K562 (cell line): Measurements from ENCODE around the gene ZNF8. TPM values are rescaled to one million over a fixed set of nuclear protein-coding genes. Genes with fewer than 3 reads are reported as not detected.
A peak's percentile ranks its signal among the peaks of the same experiment; 100 is the strongest.

Source experiments
- ARID2 ChIP-seq: fragments of 450-650 bp; IDR thresholded peaks from 2 replicates; pipeline ENCODE4 v1.6.1; 2017; ENCODE audit warnings: antibody characterized with exemption, mild to moderate bottlenecking
- EGR1 ChIP-seq: fragments of 450-650 bp; conservative IDR thresholded peaks from 2 replicates; pipeline ENCODE4 v1.6.1; 2017; ENCODE audit warnings: mild to moderate bottlenecking
- EHMT2 ChIP-seq: fragments of 450-650 bp; IDR thresholded peaks from 2 replicates; pipeline ENCODE4 v1.6.1; 2018; ENCODE audit warnings: antibody characterized with exemption
- HMG20A ChIP-seq: fragments of 450-650 bp; formaldehyde crosslinking; conservative IDR thresholded peaks from 2 replicates; pipeline ENCODE4 v1.4.0; 2020; ENCODE audit warnings: mild to moderate bottlenecking, mixed read lengths
- HSF4 ChIP-seq: fragments of 250-450 bp; sonication (Bioruptor Pico); IDR thresholded peaks from 2 replicates; pipeline ENCODE4 v2.1.2; 2022; ENCODE audit warnings: mild to moderate bottlenecking, moderate library complexity, borderline replicate concordance
- MYC ChIP-seq, 2 experiments: fragments of 250-450 bp in 1 of 2; sonication (Bioruptor Pico) in 1 of 2; IDR thresholded peaks; 2 replicates each; pipeline versions ENCODE4 v1.5.1 to v1.6.1; 2012 to 2021; ENCODE audit warnings: low read depth in 2 of 2, borderline replicate concordance in 1 of 2, improper control_type of control experiment in 1 of 2, low read length in 1 of 2, mild to moderate bottlenecking in 1 of 2, moderate library complexity in 1 of 2
- NR2C2 ChIP-seq, 2 experiments: fragments of 200-800 bp in 1 of 2; sonication (Bioruptor generic) in 1 of 2; sonication (generic) in 1 of 2; formaldehyde crosslinking in 1 of 2; IDR thresholded peaks; 2 replicates each; pipeline versions ENCODE4 v1.6.1 to v1.8.0; 2016 to 2022; ENCODE audit warnings: mild to moderate bottlenecking in 1 of 2, missing compliant biosample characterization in 1 of 2, missing genetic modification characterization in 1 of 2, missing genetic modification reagents in 1 of 2
- NR3C1 ChIP-seq: sonication (generic); formaldehyde crosslinking; IDR thresholded peaks from 2 replicates; pipeline ENCODE4 v1.8.1; 2022; ENCODE audit warnings: missing genetic modification reagents
- SRSF7 ChIP-seq: fragments of 200-400 bp; formaldehyde crosslinking; optimal IDR thresholded peaks from 2 replicates; pipeline ENCODE3; 2017; ENCODE audit warnings: mild to moderate bottlenecking, low read depth, low read length
- TAF1 ChIP-seq: IDR thresholded peaks from 2 replicates; pipeline ENCODE4 v1.6.1; 2011; ENCODE audit warnings: mild to moderate bottlenecking, low read length, moderate library complexity; ENCODE audit not compliant: insufficient read depth, control insufficient read depth, severe bottlenecking; ENCODE audit errors: extremely low read depth
- TEAD4 ChIP-seq, 2 experiments: sonication (generic) in 1 of 2; formaldehyde crosslinking in 1 of 2; IDR thresholded peaks; 2 replicates each; pipeline versions ENCODE4 v1.6.1 to v1.8.0; 2012 to 2022; ENCODE audit warnings: borderline replicate concordance in 1 of 2, inconsistent platforms in 1 of 2, low read length in 1 of 2, mild to moderate bottlenecking in 1 of 2, missing genetic modification reagents in 1 of 2
- U2AF2 ChIP-seq: fragments of 200-400 bp; formaldehyde crosslinking; optimal IDR thresholded peaks from 2 replicates; pipeline ENCODE3; 2017; ENCODE audit warnings: low read depth, mild to moderate bottlenecking, low read length
- ZNF695 ChIP-seq: fragments of 450-650 bp; formaldehyde crosslinking; IDR thresholded peaks from 2 replicates; pipeline ENCODE4 v1.4.0; 2020; ENCODE audit warnings: mild to moderate bottlenecking, moderate library complexity
- polyA plus RNA-seq, 8 experiments: library from polyadenylated mRNA; depleted of rRNA in 4 of 8; stranded (reverse) in 5 of 8; unstranded in 3 of 8; fragments of >200 nt; fragmentation: Nextera tagmentation in 2 of 8; fragmentation: Illumina TruSeq in 1 of 8; extraction: Ambion mirVana in 2 of 8; extraction: Trizol in 1 of 8; gene quantifications; 2 replicates each; pipeline versions ENCODE4 v1.2.1 to v1.2.3, GENCODE V29; 2011 to 2014; ENCODE audit warnings: inconsistent platforms in 1 of 8, missing spikeins in 1 of 8
- total RNA-seq, 7 experiments: library from RNA; depleted of rRNA in 6 of 7; stranded (reverse); fragments of >200 nt in 6 of 7; fragmentation: Illumina TruSeq in 2 of 7; extraction: Trizol in 2 of 7; gene quantifications; 2 replicates each; pipeline versions ENCODE4 v1.2.1 to v1.2.3, GENCODE V29; 2011 to 2021; ENCODE audit warnings: low replicate concordance in 1 of 7
- TF ChIP-seq, protein P1 (sequence below): fragments of 450-650 bp; formaldehyde crosslinking; IDR thresholded peaks from 2 replicates; pipeline ENCODE4 v1.4.0; 2020; ENCODE audit warnings: mild to moderate bottlenecking
- TF ChIP-seq, protein P2 (sequence below): sonication (generic); formaldehyde crosslinking; IDR thresholded peaks from 2 replicates; pipeline ENCODE4 v1.8.1; 2022; ENCODE audit warnings: missing genetic modification reagents
- TF ChIP-seq, protein P3 (sequence below): fragments of 250-450 bp; sonication (Bioruptor Pico); IDR thresholded peaks from 2 replicates; pipeline ENCODE4 v1.5.0; 2020; ENCODE audit warnings: mild to moderate bottlenecking

Gene ZNF8
- total and polyA plus RNA-seq, 9 of the 15 experiments (the other 6 are each of a cell fraction or from before 2014, with no cell fraction given): 0.71 to 7.7 (median 4.7) TPM

DNA sequence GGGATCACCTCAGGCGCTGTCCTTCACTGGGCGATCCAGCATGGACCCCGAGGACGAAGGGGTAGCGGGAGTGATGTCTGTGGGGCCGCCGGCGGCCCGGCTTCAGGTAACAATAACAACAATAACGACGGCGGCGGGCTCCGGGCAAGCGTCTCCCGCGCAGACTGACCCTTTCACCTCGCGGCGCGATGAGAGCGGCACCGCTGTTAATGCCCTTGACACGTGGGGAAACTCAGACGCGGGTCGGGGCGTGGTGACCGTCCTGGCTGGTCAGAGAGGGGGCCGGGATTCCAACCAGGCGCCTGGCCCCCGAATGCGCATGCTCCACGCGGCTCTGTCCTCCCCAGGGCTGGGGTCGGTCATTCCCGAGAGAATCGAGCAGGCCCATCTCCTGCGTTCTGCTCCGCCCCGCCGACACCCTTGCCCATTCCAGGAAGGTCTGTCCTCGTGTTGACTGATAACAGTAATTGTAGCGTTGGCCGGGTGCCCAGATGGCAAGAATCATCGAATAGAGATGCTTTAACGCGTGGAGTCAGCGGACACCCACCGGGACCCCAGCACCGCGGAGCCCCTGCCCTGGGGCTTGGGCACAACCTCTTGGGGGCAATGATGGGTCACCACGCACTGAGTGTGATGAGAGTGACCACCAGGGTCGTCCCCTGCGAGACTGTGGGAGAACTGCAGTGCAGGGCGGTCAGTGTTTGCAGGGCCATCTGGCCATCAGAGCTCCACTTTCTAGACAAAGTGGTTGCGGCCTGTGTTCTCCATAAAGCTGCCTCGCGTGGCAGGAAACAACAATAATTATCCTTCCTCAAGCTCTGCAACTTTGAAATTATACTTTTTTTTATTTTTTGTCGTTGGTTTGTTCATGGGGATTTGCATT lies 528 bp downstream of the ZNF8 start (continued):
- TF ChIP-seq, protein P1, sequence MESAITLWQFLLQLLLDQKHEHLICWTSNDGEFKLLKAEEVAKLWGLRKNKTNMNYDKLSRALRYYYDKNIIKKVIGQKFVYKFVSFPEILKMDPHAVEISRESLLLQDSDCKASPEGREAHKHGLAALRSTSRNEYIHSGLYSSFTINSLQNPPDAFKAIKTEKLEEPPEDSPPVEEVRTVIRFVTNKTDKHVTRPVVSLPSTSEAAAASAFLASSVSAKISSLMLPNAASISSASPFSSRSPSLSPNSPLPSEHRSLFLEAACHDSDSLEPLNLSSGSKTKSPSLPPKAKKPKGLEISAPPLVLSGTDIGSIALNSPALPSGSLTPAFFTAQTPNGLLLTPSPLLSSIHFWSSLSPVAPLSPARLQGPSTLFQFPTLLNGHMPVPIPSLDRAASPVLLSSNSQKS (CRISPR knock-in tag): no peak
- TF ChIP-seq HMG20A (CRISPR knock-in tag): no peak
- TF ChIP-seq MYC (IDR thresholded peaks at IDR 0.05; ENCODE audit: low read depth, low read length): peak; percentile 59; the same call in 1 of the 2 replicates
- peak; percentile 90 for TF ChIP-seq MYC (CRISPR knock-in tag; IDR thresholded peaks at IDR 0.05; ENCODE audit: borderline replicate concordance, low read depth)
- no peak for TF ChIP-seq ZNF695 (CRISPR knock-in tag)
- TF ChIP-seq U2AF2: no peak
- no peak for TF ChIP-seq ARID2
- TF ChIP-seq EGR1: no peak
- no peak for TF ChIP-seq SRSF7
- TF ChIP-seq, protein P2, sequence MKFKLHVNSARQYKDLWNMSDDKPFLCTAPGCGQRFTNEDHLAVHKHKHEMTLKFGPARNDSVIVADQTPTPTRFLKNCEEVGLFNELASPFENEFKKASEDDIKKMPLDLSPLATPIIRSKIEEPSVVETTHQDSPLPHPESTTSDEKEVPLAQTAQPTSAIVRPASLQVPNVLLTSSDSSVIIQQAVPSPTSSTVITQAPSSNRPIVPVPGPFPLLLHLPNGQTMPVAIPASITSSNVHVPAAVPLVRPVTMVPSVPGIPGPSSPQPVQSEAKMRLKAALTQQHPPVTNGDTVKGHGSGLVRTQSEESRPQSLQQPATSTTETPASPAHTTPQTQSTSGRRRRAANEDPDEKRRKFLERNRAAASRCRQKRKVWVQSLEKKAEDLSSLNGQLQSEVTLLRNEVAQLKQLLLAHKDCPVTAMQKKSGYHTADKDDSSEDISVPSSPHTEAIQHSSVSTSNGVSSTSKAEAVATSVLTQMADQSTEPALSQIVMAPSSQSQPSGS (CRISPR knock-in tag): no peak
- no peak for TF ChIP-seq HSF4 (CRISPR knock-in tag)
- peak; percentile 36 for TF ChIP-seq TEAD4 (IDR thresholded peaks at IDR 0.05; ENCODE audit: low read length)
- no peak for TF ChIP-seq TEAD4 (CRISPR knock-in tag; IDR thresholded peaks at IDR 0.05; ENCODE audit: borderline replicate concordance)
- TF ChIP-seq EHMT2: no peak
- TF ChIP-seq, protein P3, sequence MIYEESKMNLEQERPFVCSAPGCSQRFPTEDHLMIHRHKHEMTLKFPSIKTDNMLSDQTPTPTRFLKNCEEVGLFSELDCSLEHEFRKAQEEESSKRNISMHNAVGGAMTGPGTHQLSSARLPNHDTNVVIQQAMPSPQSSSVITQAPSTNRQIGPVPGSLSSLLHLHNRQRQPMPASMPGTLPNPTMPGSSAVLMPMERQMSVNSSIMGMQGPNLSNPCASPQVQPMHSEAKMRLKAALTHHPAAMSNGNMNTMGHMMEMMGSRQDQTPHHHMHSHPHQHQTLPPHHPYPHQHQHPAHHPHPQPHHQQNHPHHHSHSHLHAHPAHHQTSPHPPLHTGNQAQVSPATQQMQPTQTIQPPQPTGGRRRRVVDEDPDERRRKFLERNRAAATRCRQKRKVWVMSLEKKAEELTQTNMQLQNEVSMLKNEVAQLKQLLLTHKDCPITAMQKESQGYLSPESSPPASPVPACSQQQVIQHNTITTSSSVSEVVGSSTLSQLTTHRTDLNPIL (CRISPR knock-in tag): no peak
- no peak for TF ChIP-seq NR3C1 (CRISPR knock-in tag)
- peak; percentile 75; the same call in 1 of the 2 replicates for TF ChIP-seq NR2C2 (CRISPR knock-in tag; IDR thresholded peaks at IDR 0.05)
- peak; percentile 85 for TF ChIP-seq NR2C2 (tag; IDR thresholded peaks at IDR 0.05)
- no peak for TF ChIP-seq TAF1
